Activated naive CD4-positive, alpha-beta T cell treated with anti-CD3 and anti-CD28 coated beads, Interleukin-2, amount 50 U/mL, for 24 hours (primary cell): ENCODE measurements around the gene IL10RB.
"Not testable (repeated sequence)": the region's sequence is repeated elsewhere in the genome, so short reads cannot be mapped to it uniquely, and the experiment has no call there.

Source experiments
- H3K27ac Mint-ChIP-seq: one replicate; pipeline ENCODE4 v1.8.0; 2021; ENCODE audit warnings: mild to moderate bottlenecking, mixed read lengths
- H3K27me3 Mint-ChIP-seq: one replicate; pipeline ENCODE4 v1.8.0; 2021; ENCODE audit warnings: mixed read lengths
- H3K36me3 Mint-ChIP-seq: one replicate; pipeline ENCODE4 v1.8.0; 2021; ENCODE audit warnings: mixed read lengths
- H3K4me1 Mint-ChIP-seq: one replicate; pipeline ENCODE4 v1.8.0; 2021; ENCODE audit warnings: mixed read lengths
- H3K4me3 Mint-ChIP-seq: one replicate; pipeline ENCODE4 v1.8.0; 2021; ENCODE audit warnings: mild to moderate bottlenecking, mixed read lengths
- H3K9me3 Mint-ChIP-seq: one replicate; pipeline ENCODE4 v1.8.0; 2021; ENCODE audit warnings: mixed read lengths

Gene IL10RB

GRCh38 chr21:33236766-33237165, 29.4 kb upstream of the IL10RB start:
- Mint-ChIP-seq H3K4me1 (peaks cover 96% of the 10 kb centered on the region), H3K36me3 (peaks cover 22% of the 10 kb centered on the region), H3K27me3 (no peaks in the 10 kb centered on the region), H3K9me3 (no peaks in the 10 kb centered on the region), H3K27ac (peak overlapping the region; percentile 95), H3K4me3 (peak overlapping the region; percentile 41)

DNA sequence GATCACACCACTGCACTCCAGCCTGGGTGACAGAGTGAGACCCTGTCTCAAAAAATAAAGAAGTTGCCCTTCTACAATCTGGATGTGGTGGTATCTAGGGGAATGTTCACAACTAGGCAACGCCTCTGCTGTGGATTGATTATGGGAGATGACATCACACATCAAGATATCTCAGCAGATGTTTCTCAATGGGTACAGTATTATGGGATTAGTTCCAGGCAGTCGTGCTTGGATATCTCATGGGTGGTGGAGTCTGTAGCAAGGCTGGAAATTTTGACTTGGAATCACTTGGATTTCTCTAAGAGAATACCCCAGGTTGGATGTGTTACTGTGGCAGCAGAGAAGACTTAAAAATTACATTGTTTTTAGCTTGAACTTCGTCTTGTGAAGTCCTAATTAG, 28.7 kb upstream of the IL10RB start:
- Mint-ChIP-seq H3K4me1 (peaks cover 95% of the 10 kb centered on the region), H3K4me3 (peak overlapping the region; percentile 74), H3K9me3 (no peaks in the 10 kb centered on the region), H3K27me3 (no peaks in the 10 kb centered on the region), H3K36me3 (peaks cover 24% of the 10 kb centered on the region), H3K27ac (peak overlapping the region; percentile 94)

GRCh38 chr21:33238146-33238545, 28.0 kb upstream of the IL10RB start:
- Mint-ChIP-seq H3K27me3 (no peaks in the 10 kb centered on the region), H3K4me1 (peaks cover 90% of the 10 kb centered on the region), H3K9me3 (no peaks in the 10 kb centered on the region), H3K27ac (peak overlapping the region; percentile 97), H3K36me3 (peaks cover 18% of the 10 kb centered on the region), H3K4me3 (peak overlapping the region; percentile 74)

DNA sequence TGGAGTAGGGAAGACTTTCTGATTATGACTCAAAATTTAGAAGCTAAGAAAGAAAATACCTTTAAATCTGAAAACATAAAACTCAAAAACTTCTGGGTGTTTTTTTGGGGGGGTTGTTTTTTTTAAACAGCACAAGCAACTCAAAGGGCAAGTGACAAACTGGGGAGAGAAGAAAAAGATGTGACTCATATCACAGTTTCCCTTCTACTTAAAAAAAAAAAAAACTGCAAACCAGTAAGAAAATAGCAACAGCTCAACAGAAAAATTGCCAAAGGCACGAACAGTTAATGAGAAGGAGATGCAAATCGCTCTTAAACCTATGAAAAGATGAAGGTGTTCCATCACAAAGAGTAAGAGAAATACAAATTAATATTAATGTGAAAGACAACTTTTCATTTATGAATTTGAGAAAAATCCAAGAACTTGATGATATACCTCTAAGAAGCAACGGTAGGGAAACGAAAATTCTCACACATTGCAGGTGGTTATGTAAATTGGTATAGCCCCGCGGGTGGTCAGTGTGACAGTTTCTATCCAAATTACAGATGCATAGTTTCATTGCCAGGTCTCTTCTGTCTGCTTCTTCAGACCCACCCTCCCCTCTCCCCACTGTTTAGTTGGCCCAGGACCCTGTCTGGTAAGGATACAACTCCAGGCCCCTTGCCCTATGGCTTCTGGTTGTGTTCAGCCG, 27.5 kb upstream of the IL10RB start:
- H3K27me3 Mint-ChIP-seq: no peaks in the 10 kb centered on the region
- H3K4me1 Mint-ChIP-seq: peaks cover 90% of the 10 kb centered on the region
- H3K27ac Mint-ChIP-seq: peak overlapping the region; percentile 97
- H3K9me3 Mint-ChIP-seq: no peaks in the 10 kb centered on the region
- H3K36me3 Mint-ChIP-seq: peaks cover 21% of the 10 kb centered on the region
- peak overlapping the region; percentile 74 for H3K4me3 Mint-ChIP-seq

- H3K36me3 Mint-ChIP-seq: peaks cover 22% of the 10 kb centered on the region
- not testable (repeated sequence) for H3K9me3 Mint-ChIP-seq, H3K27me3 Mint-ChIP-seq
- peak overlapping the region; percentile 97 for H3K27ac Mint-ChIP-seq
- peak overlapping the region; percentile 74 for H3K4me3 Mint-ChIP-seq
- H3K4me1 Mint-ChIP-seq: peaks cover 90% of the 10 kb centered on the region
Observed at GRCh38 chr21:33239559-33240127, 26.5 kb upstream of the IL10RB start.

DNA sequence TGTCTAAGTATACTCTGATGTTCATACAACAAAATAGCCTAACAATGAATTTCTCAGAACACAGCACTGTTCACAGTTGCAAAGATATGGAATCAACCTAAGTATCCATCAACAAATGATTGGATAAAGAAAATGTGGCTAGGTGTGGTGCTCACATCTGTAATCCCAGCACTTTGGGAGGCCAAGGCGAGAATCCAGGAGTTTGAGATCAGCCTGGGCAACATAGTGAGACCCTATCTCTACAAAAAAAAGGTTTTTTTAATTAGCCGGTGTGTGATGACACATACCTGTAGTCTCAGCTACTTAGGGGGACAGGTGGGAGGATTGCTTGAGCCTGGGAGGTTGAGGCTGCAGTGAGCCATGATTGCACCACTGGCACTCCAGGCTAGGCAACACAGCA, 25.8 kb upstream of the IL10RB start:
- H3K27me3 Mint-ChIP-seq: no peaks in the 10 kb centered on the region
- no peaks in the 10 kb centered on the region for H3K9me3 Mint-ChIP-seq
- H3K36me3 Mint-ChIP-seq: peaks cover 26% of the 10 kb centered on the region
- H3K27ac Mint-ChIP-seq: peak overlapping the region; percentile 66
- no peak overlapping the region for H3K4me3 Mint-ChIP-seq
- peaks cover 90% of the 10 kb centered on the region for H3K4me1 Mint-ChIP-seq

- H3K4me3 Mint-ChIP-seq: peak overlapping the region; percentile 37
Observed at GRCh38 chr21:33241846-33242245, 24.3 kb upstream of the IL10RB start.

GRCh38 chr21:33242846-33243245, 23.3 kb upstream of the IL10RB start:
- H3K27me3 Mint-ChIP-seq: not testable (repeated sequence)

More at GRCh38 chr21:33241846-33242245, 24.3 kb upstream of the IL10RB start:
- Mint-ChIP-seq H3K4me1 (peaks cover 89% of the 10 kb centered on the region), H3K36me3 (peaks cover 32% of the 10 kb centered on the region), H3K27me3 (no peaks in the 10 kb centered on the region), H3K27ac (peak overlapping the region; percentile 88), H3K9me3 (no peaks in the 10 kb centered on the region)

GRCh38 chr21:33244082-33244778, 21.9 kb upstream of the IL10RB start:
- peak overlapping the region; percentile 78 for H3K4me3 Mint-ChIP-seq
- peaks cover 90% of the 10 kb centered on the region for H3K4me1 Mint-ChIP-seq
- H3K27ac Mint-ChIP-seq: peak overlapping the region; percentile 99
- H3K27me3 Mint-ChIP-seq: no peaks in the 10 kb centered on the region
- peaks cover 41% of the 10 kb centered on the region for H3K36me3 Mint-ChIP-seq
- no peaks in the 10 kb centered on the region for H3K9me3 Mint-ChIP-seq

More at GRCh38 chr21:33242846-33243245, 23.3 kb upstream of the IL10RB start:
- Mint-ChIP-seq H3K4me1 (peaks cover 89% of the 10 kb centered on the region), H3K36me3 (peaks cover 38% of the 10 kb centered on the region), H3K27ac (peak overlapping the region; percentile 99)
- not testable (repeated sequence) for H3K9me3 Mint-ChIP-seq, H3K4me3 Mint-ChIP-seq

DNA sequence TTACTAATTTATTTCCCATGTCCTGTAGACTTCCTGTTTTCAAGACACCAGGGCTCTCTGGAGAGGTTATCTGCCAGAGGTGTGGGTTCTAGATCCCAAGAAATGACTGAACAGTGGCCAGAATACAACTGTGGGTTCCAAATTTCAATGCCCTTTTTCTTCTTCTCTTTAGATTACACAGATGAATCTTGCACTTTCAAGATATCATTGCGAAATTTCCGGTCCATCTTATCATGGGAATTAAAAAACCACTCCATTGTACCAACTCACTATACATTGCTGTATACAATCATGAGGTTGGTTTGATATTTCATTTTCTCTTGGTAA, 21.4 kb upstream of the IL10RB start:
- Mint-ChIP-seq H3K9me3 (no peaks in the 10 kb centered on the region), H3K4me3 (peak overlapping the region; percentile 2), H3K27ac (peak overlapping the region; percentile 99), H3K36me3 (peaks cover 44% of the 10 kb centered on the region), H3K4me1 (peaks cover 92% of the 10 kb centered on the region), H3K27me3 (no peaks in the 10 kb centered on the region)

- Mint-ChIP-seq H3K4me3 (peak overlapping the region; percentile 53), H3K36me3 (peaks cover 48% of the 10 kb centered on the region), H3K27ac (peak overlapping the region; percentile 99), H3K27me3 (no peaks in the 10 kb centered on the region), H3K9me3 (no peaks in the 10 kb centered on the region), H3K4me1 (peaks cover 87% of the 10 kb centered on the region)
Observed at GRCh38 chr21:33245289-33245918, 20.8 kb upstream of the IL10RB start.

- peaks cover 54% of the 10 kb centered on the region for H3K36me3 Mint-ChIP-seq
- peak overlapping the region; percentile 44 for H3K27ac Mint-ChIP-seq
- no peaks in the 10 kb centered on the region for H3K9me3 Mint-ChIP-seq
- H3K27me3 Mint-ChIP-seq: no peaks in the 10 kb centered on the region
- H3K4me3 Mint-ChIP-seq: peak overlapping the region; percentile 3
- peaks cover 86% of the 10 kb centered on the region for H3K4me1 Mint-ChIP-seq
Observed at GRCh38 chr21:33246506-33246905, 19.7 kb upstream of the IL10RB start.

- Mint-ChIP-seq H3K27ac (peak overlapping the region; percentile 95), H3K9me3 (no peaks in the 10 kb centered on the region), H3K27me3 (no peaks in the 10 kb centered on the region), H3K4me1 (peaks cover 82% of the 10 kb centered on the region), H3K4me3 (peak overlapping the region; percentile 61), H3K36me3 (peaks cover 54% of the 10 kb centered on the region)
Observed at GRCh38 chr21:33246963-33247362, 19.2 kb upstream of the IL10RB start.

- H3K4me1 Mint-ChIP-seq: peaks cover 79% of the 10 kb centered on the region
- H3K4me3 Mint-ChIP-seq: peak overlapping the region; percentile 61
- no peaks in the 10 kb centered on the region for H3K27me3 Mint-ChIP-seq
- peaks cover 52% of the 10 kb centered on the region for H3K36me3 Mint-ChIP-seq
- no peaks in the 10 kb centered on the region for H3K9me3 Mint-ChIP-seq
- H3K27ac Mint-ChIP-seq: peak overlapping the region; percentile 95
Observed at GRCh38 chr21:33247599-33247998, 18.6 kb upstream of the IL10RB start.

GRCh38 chr21:33249331-33250002, 16.7 kb upstream of the IL10RB start:
- H3K4me3 Mint-ChIP-seq: no peak overlapping the region
- no peaks in the 10 kb centered on the region for H3K27me3 Mint-ChIP-seq
- peak overlapping the region; percentile 92 for H3K27ac Mint-ChIP-seq
- H3K9me3 Mint-ChIP-seq: no peaks in the 10 kb centered on the region
- peaks cover 67% of the 10 kb centered on the region for H3K4me1 Mint-ChIP-seq
- peaks cover 46% of the 10 kb centered on the region for H3K36me3 Mint-ChIP-seq
